HEK293 (cell line): ENCODE data around the gene CASK.

Experiments used
- CTCF ChIA-PET: fragments of 350-600 bp; formaldehyde crosslinking; extraction: SDS; loops from one replicate; lab custom pipeline; 2021; ENCODE audit warnings: antibody characterized with exemption; lab: Yijun Ruan, JAX
- POLR2A ChIA-PET: fragments of 300-600 bp; formaldehyde crosslinking; extraction: SDS; loops from one replicate; lab custom pipeline; 2020; ENCODE audit warnings: antibody characterized with exemption, inconsistent platforms; lab: Yijun Ruan, JAX
- H3K27ac ChIP-seq: fragments of 200-500 bp; sonication (Bioruptor generic); 2 replicates; pipeline ENCODE4 v1.5.1; 2014; ENCODE audit warnings: low read depth, low read length, control low read depth, inconsistent platforms; ENCODE audit errors: extremely low read depth
- H3K36me3 ChIP-seq, 2 experiments: fragments of 200-500 bp in 1 of 2; sonication (Bioruptor generic) in 1 of 2; 1 replicate in 1 of 2; 2 replicates in 1 of 2; pipeline ENCODE4 v1.5.1; 2014 to 2017; ENCODE audit warnings: inconsistent platforms in 2 of 2, low read length in 2 of 2; ENCODE audit not compliant: control insufficient read depth in 2 of 2, insufficient read depth in 1 of 2
- H3K4me1 ChIP-seq: fragments of 200-500 bp; sonication (Bioruptor generic); 2 replicates; pipeline ENCODE4 v1.5.1; 2014; ENCODE audit warnings: mild to moderate bottlenecking, low read length, inconsistent platforms; ENCODE audit not compliant: control insufficient read depth, insufficient read depth
- H3K4me3 ChIP-seq: 2 replicates; pipeline ENCODE4 v1.5.1; 2011; ENCODE audit warnings: low read depth, mild to moderate bottlenecking, control low read depth, low read length, moderate library complexity
- H3K9me3 ChIP-seq: fragments of 200-500 bp; sonication (Bioruptor generic); 2 replicates; pipeline ENCODE4 v1.5.1; 2014; ENCODE audit warnings: low read depth, low read length, inconsistent platforms; ENCODE audit not compliant: control insufficient read depth, insufficient read depth
- BCL11B ChIP-seq: fragments of 450-650 bp; formaldehyde crosslinking; IDR thresholded peaks from 2 replicates; pipeline ENCODE4 v1.5.1; 2016; ENCODE audit warnings: low read depth, missing biosample characterization, missing genetic modification characterization
- FEZF1 ChIP-seq: fragments of 450-650 bp; formaldehyde crosslinking; IDR thresholded peaks from 2 replicates; pipeline ENCODE4 v1.5.1; 2016; ENCODE audit warnings: missing biosample characterization, missing genetic modification characterization
- PATZ1 ChIP-seq: fragments of 450-650 bp; formaldehyde crosslinking; IDR thresholded peaks from 2 replicates; pipeline ENCODE4 v1.5.1; 2016; ENCODE audit warnings: missing biosample characterization, missing genetic modification characterization
- PRDM1 ChIP-seq: fragments of 450-650 bp; formaldehyde crosslinking; IDR thresholded peaks from 2 replicates; pipeline ENCODE4; 2016; ENCODE audit warnings: missing biosample characterization, missing genetic modification characterization
- PRDM2 ChIP-seq: fragments of 450-650 bp; formaldehyde crosslinking; IDR thresholded peaks from 2 replicates; pipeline ENCODE4 v1.5.1; 2016; ENCODE audit warnings: missing biosample characterization, missing genetic modification characterization, borderline replicate concordance
- RBAK ChIP-seq: fragments of 450-650 bp; formaldehyde crosslinking; IDR thresholded peaks from 2 replicates; pipeline ENCODE4 v1.5.1; 2016; ENCODE audit warnings: missing biosample characterization, missing genetic modification characterization
- SCRT1 ChIP-seq: fragments of 450-650 bp; formaldehyde crosslinking; IDR thresholded peaks from 2 replicates; pipeline ENCODE4 v1.5.1; 2016; ENCODE audit warnings: missing biosample characterization, missing genetic modification characterization, borderline replicate concordance
- ZNF10 ChIP-seq: fragments of 450-650 bp; formaldehyde crosslinking; IDR thresholded peaks from 2 replicates; pipeline ENCODE4 v1.5.1; 2017; ENCODE audit warnings: missing biosample characterization, missing genetic modification characterization
- ZNF184 ChIP-seq: fragments of 450-650 bp; IDR thresholded peaks from 2 replicates; pipeline ENCODE4 v1.5.1; 2018; ENCODE audit warnings: missing biosample characterization, mild to moderate bottlenecking, missing genetic modification characterization
- ZNF23 ChIP-seq: fragments of 450-650 bp; formaldehyde crosslinking; IDR thresholded peaks from 2 replicates; pipeline ENCODE4 v1.5.1; 2016; ENCODE audit warnings: missing biosample characterization, missing genetic modification characterization, borderline replicate concordance
- ZNF529 ChIP-seq: fragments of 450-650 bp; formaldehyde crosslinking; IDR thresholded peaks from 2 replicates; pipeline ENCODE4 v1.5.1; 2017; ENCODE audit warnings: missing genetic modification characterization, missing biosample characterization; ENCODE audit not compliant: insufficient replicate concordance
- ZNF580 ChIP-seq: fragments of 450-650 bp; formaldehyde crosslinking; IDR thresholded peaks from 2 replicates; pipeline ENCODE4 v1.5.1; 2016; ENCODE audit warnings: missing biosample characterization, missing genetic modification characterization
- ZSCAN23 ChIP-seq: fragments of 450-650 bp; formaldehyde crosslinking; IDR thresholded peaks from 2 replicates; pipeline ENCODE4 v1.5.1; 2016; ENCODE audit warnings: missing biosample characterization, missing genetic modification characterization
- ZSCAN4 ChIP-seq: fragments of 450-650 bp; formaldehyde crosslinking; IDR thresholded peaks from 2 replicates; pipeline ENCODE4 v1.5.1; 2017; ENCODE audit warnings: missing biosample characterization, missing genetic modification characterization
- ZSCAN5A ChIP-seq: fragments of 450-650 bp; formaldehyde crosslinking; IDR thresholded peaks from 2 replicates; pipeline ENCODE4 v1.5.1; 2016; ENCODE audit warnings: missing biosample characterization, missing genetic modification characterization
- TF ChIP-seq, protein P1 (sequence below): fragments of 450-650 bp; formaldehyde crosslinking; IDR thresholded peaks from 2 replicates; pipeline ENCODE4 v1.5.1; 2016; ENCODE audit warnings: missing biosample characterization, missing genetic modification characterization

Gene CASK

GRCh38 chrX:41589634-41590270 lies 333.6 kb downstream of the CASK start:
- H3K4me3 ChIP-seq, result no peak overlapping the region
- ChIA-PET POLR2A (no interaction called here), CTCF (no interaction called here)
- peaks cover 4% of the 10 kb centered on the region; the same call in 1 of the 2 replicates for H3K4me1 ChIP-seq
- no peak overlapping the region for H3K27ac ChIP-seq
- TF ChIP-seq ZNF10 (tag by site-specific recombination) (no peak), PATZ1 (tag by site-specific recombination) (no peak)
- no peaks in the 10 kb centered on the region for H3K9me3 ChIP-seq
- no peaks in the 10 kb centered on the region; a peak in 1 of 3 replicates for H3K36me3 ChIP-seq

- Histone ChIP-seq H3K4me1 (peaks cover 4% of the 10 kb centered on the region; the same call in 1 of the 2 replicates), H3K27ac (no peak overlapping the region), H3K4me3 (no peak overlapping the region), H3K9me3 (no peaks in the 10 kb centered on the region), H3K36me3 (no peaks in the 10 kb centered on the region; a peak in 1 of 3 replicates)
- TF ChIP-seq ZNF23 (no peak), FEZF1 (no peak), PRDM2 (tag by site-specific recombination) (no peak), ZNF184 (no peak), SCRT1 (tag by site-specific recombination) (no peak), ZSCAN5A (no peak), ZNF580 (no peak), PRDM1 (tag by site-specific recombination) (no peak), ZSCAN23 (tag by site-specific recombination) (no peak), ZNF529 (tag by site-specific recombination) (no peak), BCL11B (no peak), RBAK (no peak), ZSCAN4 (tag by site-specific recombination) (no peak)
- TF ChIP-seq, protein P1, sequence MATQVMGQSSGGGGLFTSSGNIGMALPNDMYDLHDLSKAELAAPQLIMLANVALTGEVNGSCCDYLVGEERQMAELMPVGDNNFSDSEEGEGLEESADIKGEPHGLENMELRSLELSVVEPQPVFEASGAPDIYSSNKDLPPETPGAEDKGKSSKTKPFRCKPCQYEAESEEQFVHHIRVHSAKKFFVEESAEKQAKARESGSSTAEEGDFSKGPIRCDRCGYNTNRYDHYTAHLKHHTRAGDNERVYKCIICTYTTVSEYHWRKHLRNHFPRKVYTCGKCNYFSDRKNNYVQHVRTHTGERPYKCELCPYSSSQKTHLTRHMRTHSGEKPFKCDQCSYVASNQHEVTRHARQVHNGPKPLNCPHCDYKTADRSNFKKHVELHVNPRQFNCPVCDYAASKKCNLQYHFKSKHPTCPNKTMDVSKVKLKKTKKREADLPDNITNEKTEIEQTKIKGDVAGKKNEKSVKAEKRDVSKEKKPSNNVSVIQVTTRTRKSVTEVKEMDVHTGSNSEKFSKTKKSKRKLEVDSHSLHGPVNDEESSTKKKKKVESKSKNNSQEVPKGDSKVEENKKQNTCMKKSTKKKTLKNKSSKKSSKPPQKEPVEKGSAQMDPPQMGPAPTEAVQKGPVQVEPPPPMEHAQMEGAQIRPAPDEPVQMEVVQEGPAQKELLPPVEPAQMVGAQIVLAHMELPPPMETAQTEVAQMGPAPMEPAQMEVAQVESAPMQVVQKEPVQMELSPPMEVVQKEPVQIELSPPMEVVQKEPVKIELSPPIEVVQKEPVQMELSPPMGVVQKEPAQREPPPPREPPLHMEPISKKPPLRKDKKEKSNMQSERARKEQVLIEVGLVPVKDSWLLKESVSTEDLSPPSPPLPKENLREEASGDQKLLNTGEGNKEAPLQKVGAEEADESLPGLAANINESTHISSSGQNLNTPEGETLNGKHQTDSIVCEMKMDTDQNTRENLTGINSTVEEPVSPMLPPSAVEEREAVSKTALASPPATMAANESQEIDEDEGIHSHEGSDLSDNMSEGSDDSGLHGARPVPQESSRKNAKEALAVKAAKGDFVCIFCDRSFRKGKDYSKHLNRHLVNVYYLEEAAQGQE (tag by site-specific recombination), result no peak
- ChIA-PET POLR2A (no interaction called here), CTCF (interaction anchor here (0.8 kb wide), 1 partner anchor 16 kb away, joined by 6 read pairs; no protein-coding TSS in a partner anchor)
These were observed 335.1 kb downstream of the CASK start for GRCh38 chrX:41588271-41588670.
